Spleen (tissue), 11 donors: Measurements from ENCODE around the gene AMBRA1. TPM values are rescaled to one million over a fixed set of nuclear protein-coding genes. Genes with fewer than 3 reads are reported as not detected.

Experiments
- DNase-seq: peaks from one replicate; pipeline ENCODE4 v3.0.0-alpha.2; 2020
- H3K27ac ChIP-seq, 8 donors: fragments of 200-600 bp; sonication (generic) in 7 of 8; 1 replicate in 4 of 8; 2 replicates in 4 of 8; pipeline versions ENCODE4 v1.5.0 to v1.8.0; 2016 to 2021; ENCODE audit warnings: inconsistent platforms in 4 of 8, mild to moderate bottlenecking in 4 of 8, moderate library complexity in 1 of 8
- H3K27me3 ChIP-seq, 7 donors: fragments of 200-600 bp; sonication (generic) in 6 of 7; replicated peaks in 1 of 7; 1 replicate in 4 of 7; 2 replicates in 3 of 7; pipeline versions ENCODE4 v1.5.0 to v1.8.0; 2016 to 2021; ENCODE audit warnings: inconsistent platforms in 3 of 7, mild to moderate bottlenecking in 1 of 7
- H3K36me3 ChIP-seq, 6 donors: fragments of 200-600 bp; sonication (generic) in 5 of 6; 1 replicate in 4 of 6; 2 replicates in 2 of 6; pipeline versions ENCODE4 v1.5.0 to v1.8.0; 2016 to 2021; ENCODE audit warnings: inconsistent platforms in 2 of 6
- H3K4me1 ChIP-seq, 6 donors: fragments of 200-600 bp; sonication (generic) in 5 of 6; 1 replicate in 3 of 6; 2 replicates in 3 of 6; pipeline versions ENCODE4 v1.5.0 to v1.8.0; 2016 to 2021; ENCODE audit warnings: inconsistent platforms in 3 of 6
- H3K4me3 ChIP-seq, 8 donors: fragments of 200-600 bp; sonication (generic) in 7 of 8; 1 replicate in 4 of 8; 2 replicates in 4 of 8; pipeline versions ENCODE4 v1.5.0 to v1.8.0; 2016 to 2021; ENCODE audit warnings: inconsistent platforms in 4 of 8, mild to moderate bottlenecking in 4 of 8, moderate library complexity in 2 of 8
- H3K9me3 ChIP-seq, 8 donors: fragments of 200-600 bp; sonication (generic) in 7 of 8; 1 replicate in 4 of 8; 2 replicates in 4 of 8; pipeline versions ENCODE4 v1.5.0 to v1.8.0; 2016 to 2021; ENCODE audit warnings: inconsistent platforms in 4 of 8
- CTCF ChIP-seq, 11 experiments: fragments of 200-600 bp in 7 of 11; fragments of 450-650 bp in 4 of 11; sonication (generic) in 4 of 11; IDR thresholded peaks in 8 of 11; conservative IDR thresholded peaks in 3 of 11; 1 replicate in 7 of 11; 2 replicates in 4 of 11; pipeline versions ENCODE4 v1.4.0 to v1.8.0; 2016 to 2021; ENCODE audit warnings: antibody characterized with exemption in 11 of 11, inconsistent platforms in 4 of 11, mild to moderate bottlenecking in 1 of 11
- POLR2A ChIP-seq, 3 donors: fragments of 450-650 bp; IDR thresholded peaks; one replicate each; pipeline ENCODE4 v1.5.1; 2017; ENCODE audit warnings: antibody characterized with exemption in 3 of 3, mild to moderate bottlenecking in 1 of 3
- POLR2AphosphoS5 ChIP-seq, 3 donors: sonication (generic); formaldehyde crosslinking; IDR thresholded peaks; one replicate each; pipeline ENCODE4 v1.5.1; 2017; ENCODE audit warnings: antibody characterized with exemption in 3 of 3
- WGBS, 5 donors: extraction: QIAGEN DNeasy Blood & Tissue Kit in 3 of 5; methylation state at CpG; one replicate each; pipeline versions ENCODE4 v1.1.5 to v1.1.7; 2013 to 2018; 5-methylcytosine and 5-hydroxymethylcytosine counted together
- intact Hi-C: fragments of 100-400 bp; cut with DNase I; formaldehyde crosslinking; loops from one replicate; pipeline ENCODE4 v1.15.0; 2023; ENCODE audit warnings: low total_unique reads
- polyA plus RNA-seq, 3 donors: library from polyadenylated mRNA; stranded (reverse); fragments of 200-250 nt; gene quantifications; one replicate each; pipeline ENCODE4 v1.2.1, GENCODE V29; 2013
- total RNA-seq, 7 donors: library from RNA; depleted of rRNA in 3 of 7; stranded (reverse); fragments of >200 nt in 3 of 7; fragmentation: NEBNext Ultra II Directional in 4 of 7; extraction: Animal tissue kit (Norgen Biotek cat#: 25700) in 4 of 7; gene quantifications; one replicate each; pipeline versions ENCODE4 v1.1.0 to v1.2.1, GENCODE V29; 2016 to 2021
- donor health status: healthy with polysubstance abuse.
- donor health status: DM: no; HTN: no; CAD: no; lungs with moderate emphysema.
- donor health status: DM: no; HTN: no; CAD: no.
- donor health status: Bipolar disorder and iron deficiency.
- donor health status: healthy.
- donor health status: DM: no; HTN: no; CAD: no.
- donor health status: DM: yes; HTN: yes; CAD: no.

AMBRA1 gene
- total and polyA plus RNA-seq, 10 donors, result 3.6 to 54.6 (median 37.7) TPM

GRCh38 chr11:46378296-46378695, 215.5 kb downstream of the AMBRA1 start:
- H3K27ac ChIP-seq, result peak overlapping the region in 3 of 8 donors; percentile 82 to 85 (median 83)
- H3K27me3 ChIP-seq, result peaks cover 0 to 27% (median 14%) of the 10 kb centered on the region in 7 donors
- no peaks in the 10 kb centered on the region for H3K9me3 ChIP-seq
- WGBS, 5 donors, result 84 to 95% (median 92%) methylated on average over 4 to 10 of the region's 10 CpGs
- intact Hi-C loops, result no loop called here
- H3K4me3 ChIP-seq, result no peak overlapping the region
- TF ChIP-seq POLR2AphosphoS5 (IDR thresholded peaks at IDR 0.05), result peak in 1 of 3 donors; percentile 18
- no peak for TF ChIP-seq CTCF (IDR thresholded peaks at IDR 0.05 in 8 of 11, conservative IDR thresholded peaks at IDR 0.05 in 3 of 11)
- H3K4me1 ChIP-seq, result peaks cover 7 to 50% (median 36%) of the 10 kb centered on the region in 6 donors
- H3K36me3 ChIP-seq, result peaks cover 4 to 58% (median 46%) of the 10 kb centered on the region in 6 donors
- DNase-seq, result peak; percentile 73

- H3K4me1 ChIP-seq, result peaks cover 7 to 45% (median 33%) of the 10 kb centered on the region in 6 donors
- 82 to 95% (median 90%) methylated on average over 2 to 5 of the region's 5 CpGs for WGBS, 5 donors
- no peak overlapping the region for H3K4me3 ChIP-seq
These were observed 216.0 kb downstream of the AMBRA1 start for GRCh38 chr11:46377831-46378230.

GRCh38 chr11:46377290-46377689, 216.5 kb downstream of the AMBRA1 start:
- no peaks in the 10 kb centered on the region for H3K9me3 ChIP-seq
- no peak for DNase-seq
- TF ChIP-seq POLR2AphosphoS5 (IDR thresholded peaks at IDR 0.05), result no peak
- no peak for TF ChIP-seq POLR2A (IDR thresholded peaks at IDR 0.05)
- no peak for TF ChIP-seq CTCF (IDR thresholded peaks at IDR 0.05 in 8 of 11, conservative IDR thresholded peaks at IDR 0.05 in 3 of 11)
- intact Hi-C loops, result no loop called here
- H3K4me1 ChIP-seq, result peaks cover 5 to 40% (median 28%) of the 10 kb centered on the region in 6 donors
- 91 to 99% (median 94%) methylated on average over 11 of the region's 11 CpGs for WGBS, 5 donors
- H3K27ac ChIP-seq, result no peak overlapping the region
- peaks cover 4 to 68% (median 55%) of the 10 kb centered on the region in 6 donors for H3K36me3 ChIP-seq
- H3K4me3 ChIP-seq, result no peak overlapping the region
- H3K27me3 ChIP-seq, result peaks cover 0 to 16% (median 6%) of the 10 kb centered on the region in 7 donors

More at GRCh38 chr11:46377831-46378230, 216.0 kb downstream of the AMBRA1 start:
- Histone ChIP-seq H3K36me3 (peaks cover 4 to 63% (median 50%) of the 10 kb centered on the region in 6 donors), H3K27me3 (peaks cover 0 to 22% (median 12%) of the 10 kb centered on the region in 7 donors), H3K27ac (no peak overlapping the region), H3K9me3 (no peaks in the 10 kb centered on the region)
- DNase-seq, result no peak
- no peak for TF ChIP-seq CTCF (IDR thresholded peaks at IDR 0.05 in 8 of 11, conservative IDR thresholded peaks at IDR 0.05 in 3 of 11)
- TF ChIP-seq POLR2A (IDR thresholded peaks at IDR 0.05), result no peak
- no peak for TF ChIP-seq POLR2AphosphoS5 (IDR thresholded peaks at IDR 0.05)
- intact Hi-C loops, result no loop called here

- TF ChIP-seq POLR2A (IDR thresholded peaks at IDR 0.05), result no peak
- no peak for TF ChIP-seq POLR2AphosphoS5 (IDR thresholded peaks at IDR 0.05)
- no peak for TF ChIP-seq CTCF (IDR thresholded peaks at IDR 0.05 in 8 of 11, conservative IDR thresholded peaks at IDR 0.05 in 3 of 11)
- 91 to 96% (median 94%) methylated on average over 18 to 19 of the region's 19 CpGs for WGBS, 5 donors
- DNase-seq, result peak; percentile 70
- Histone ChIP-seq H3K36me3 (peaks cover 4 to 76% (median 64%) of the 10 kb centered on the region in 6 donors), H3K4me1 (peaks cover 0 to 32% (median 21%) of the 10 kb centered on the region in 6 donors), H3K4me3 (no peak overlapping the region), H3K27me3 (peaks cover 0 to 8% (median 0%) of the 10 kb centered on the region in 7 donors), H3K9me3 (no peaks in the 10 kb centered on the region), H3K27ac (no peak overlapping the region)
- intact Hi-C loops, result no loop called here
These were observed 217.4 kb downstream of the AMBRA1 start for GRCh38 chr11:46376258-46377050.
